Ishikawa (cell line): ENCODE measurements around the gene RXRG.

Experiments
- CEBPB ChIP-seq: IDR thresholded peaks from 2 replicates; pipeline ENCODE4 v1.6.1; 2012
- CREB1 ChIP-seq: IDR thresholded peaks from 2 replicates; pipeline ENCODE4 v1.6.1; 2012; ENCODE audit warnings: low read depth
- EGR1 ChIP-seq: IDR thresholded peaks from 2 replicates; pipeline ENCODE4 v1.6.1; 2012
- EP300 ChIP-seq: IDR thresholded peaks from 2 replicates; pipeline ENCODE4 v1.6.1; 2012; ENCODE audit warnings: borderline replicate concordance
- FOXM1 ChIP-seq: IDR thresholded peaks from 2 replicates; pipeline ENCODE4 v1.6.1; 2012; ENCODE audit warnings: low read depth, borderline replicate concordance
- NFIC ChIP-seq: IDR thresholded peaks from 2 replicates; pipeline ENCODE4 v1.6.1; 2012
- RAD21 ChIP-seq: IDR thresholded peaks from 2 replicates; pipeline ENCODE4 v1.6.1; 2012; ENCODE audit warnings: low read depth
- TAF1 ChIP-seq: IDR thresholded peaks from 2 replicates; pipeline ENCODE4 v1.6.1; 2012; ENCODE audit warnings: low read depth, mild to moderate bottlenecking
- TCF12 ChIP-seq: IDR thresholded peaks from 2 replicates; pipeline ENCODE4 v1.6.1; 2012; ENCODE audit warnings: low read depth
- TEAD4 ChIP-seq: IDR thresholded peaks from 2 replicates; pipeline ENCODE4 v1.6.1; 2012
- YY1 ChIP-seq: IDR thresholded peaks from 2 replicates; pipeline ENCODE4 v1.6.1; 2012; ENCODE audit warnings: low read depth
- ZBTB7A ChIP-seq: IDR thresholded peaks from 2 replicates; pipeline ENCODE4 v1.6.1; 2012; ENCODE audit warnings: low read depth
- TF ChIP-seq, protein P1 (sequence below): IDR thresholded peaks from 2 replicates; pipeline ENCODE4 v1.6.1; 2012
- TF ChIP-seq, protein P2 (sequence below): IDR thresholded peaks from 2 replicates; pipeline ENCODE4 v1.6.1; 2012; ENCODE audit warnings: low read depth, mild to moderate bottlenecking
- TF ChIP-seq, protein P3 (sequence below): IDR thresholded peaks from 2 replicates; pipeline ENCODE4 v1.6.1; 2012

RXRG gene

DNA sequence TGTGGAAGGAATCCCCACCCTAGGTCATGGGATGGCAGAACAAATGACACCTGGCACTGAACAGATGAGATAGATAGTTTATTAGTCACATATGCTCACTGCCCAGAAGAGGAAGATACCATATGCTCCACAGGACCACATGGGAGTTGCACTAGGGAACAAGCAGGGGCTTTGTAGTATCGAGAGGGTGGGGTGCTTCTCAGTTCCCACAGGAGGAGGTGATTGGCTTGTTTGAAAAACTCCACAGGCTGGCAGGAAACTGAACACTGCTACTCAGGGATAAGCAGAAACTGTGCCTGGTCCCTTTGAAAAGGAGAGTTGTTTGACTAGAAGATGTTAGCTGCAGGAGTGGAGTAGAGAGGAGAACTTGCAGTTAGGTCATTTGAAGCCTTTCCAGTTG is 31.9 kb upstream of the RXRG start:
- TF ChIP-seq RAD21 (no peak), TEAD4 (no peak), TAF1 (no peak), CREB1 (no peak), EGR1 (no peak), EP300 (no peak), YY1 (no peak), TCF12 (no peak), CEBPB (no peak), NFIC (no peak), ZBTB7A (no peak), FOXM1 (no peak)
- TF ChIP-seq, protein P1, sequence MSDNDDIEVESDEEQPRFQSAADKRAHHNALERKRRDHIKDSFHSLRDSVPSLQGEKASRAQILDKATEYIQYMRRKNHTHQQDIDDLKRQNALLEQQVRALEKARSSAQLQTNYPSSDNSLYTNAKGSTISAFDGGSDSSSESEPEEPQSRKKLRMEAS, result no peak
- TF ChIP-seq, protein P2, sequence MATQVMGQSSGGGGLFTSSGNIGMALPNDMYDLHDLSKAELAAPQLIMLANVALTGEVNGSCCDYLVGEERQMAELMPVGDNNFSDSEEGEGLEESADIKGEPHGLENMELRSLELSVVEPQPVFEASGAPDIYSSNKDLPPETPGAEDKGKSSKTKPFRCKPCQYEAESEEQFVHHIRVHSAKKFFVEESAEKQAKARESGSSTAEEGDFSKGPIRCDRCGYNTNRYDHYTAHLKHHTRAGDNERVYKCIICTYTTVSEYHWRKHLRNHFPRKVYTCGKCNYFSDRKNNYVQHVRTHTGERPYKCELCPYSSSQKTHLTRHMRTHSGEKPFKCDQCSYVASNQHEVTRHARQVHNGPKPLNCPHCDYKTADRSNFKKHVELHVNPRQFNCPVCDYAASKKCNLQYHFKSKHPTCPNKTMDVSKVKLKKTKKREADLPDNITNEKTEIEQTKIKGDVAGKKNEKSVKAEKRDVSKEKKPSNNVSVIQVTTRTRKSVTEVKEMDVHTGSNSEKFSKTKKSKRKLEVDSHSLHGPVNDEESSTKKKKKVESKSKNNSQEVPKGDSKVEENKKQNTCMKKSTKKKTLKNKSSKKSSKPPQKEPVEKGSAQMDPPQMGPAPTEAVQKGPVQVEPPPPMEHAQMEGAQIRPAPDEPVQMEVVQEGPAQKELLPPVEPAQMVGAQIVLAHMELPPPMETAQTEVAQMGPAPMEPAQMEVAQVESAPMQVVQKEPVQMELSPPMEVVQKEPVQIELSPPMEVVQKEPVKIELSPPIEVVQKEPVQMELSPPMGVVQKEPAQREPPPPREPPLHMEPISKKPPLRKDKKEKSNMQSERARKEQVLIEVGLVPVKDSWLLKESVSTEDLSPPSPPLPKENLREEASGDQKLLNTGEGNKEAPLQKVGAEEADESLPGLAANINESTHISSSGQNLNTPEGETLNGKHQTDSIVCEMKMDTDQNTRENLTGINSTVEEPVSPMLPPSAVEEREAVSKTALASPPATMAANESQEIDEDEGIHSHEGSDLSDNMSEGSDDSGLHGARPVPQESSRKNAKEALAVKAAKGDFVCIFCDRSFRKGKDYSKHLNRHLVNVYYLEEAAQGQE, result no peak
- TF ChIP-seq, protein P3, sequence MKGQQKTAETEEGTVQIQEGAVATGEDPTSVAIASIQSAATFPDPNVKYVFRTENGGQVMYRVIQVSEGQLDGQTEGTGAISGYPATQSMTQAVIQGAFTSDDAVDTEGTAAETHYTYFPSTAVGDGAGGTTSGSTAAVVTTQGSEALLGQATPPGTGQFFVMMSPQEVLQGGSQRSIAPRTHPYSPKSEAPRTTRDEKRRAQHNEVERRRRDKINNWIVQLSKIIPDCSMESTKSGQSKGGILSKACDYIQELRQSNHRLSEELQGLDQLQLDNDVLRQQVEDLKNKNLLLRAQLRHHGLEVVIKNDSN, result no peak

DNA sequence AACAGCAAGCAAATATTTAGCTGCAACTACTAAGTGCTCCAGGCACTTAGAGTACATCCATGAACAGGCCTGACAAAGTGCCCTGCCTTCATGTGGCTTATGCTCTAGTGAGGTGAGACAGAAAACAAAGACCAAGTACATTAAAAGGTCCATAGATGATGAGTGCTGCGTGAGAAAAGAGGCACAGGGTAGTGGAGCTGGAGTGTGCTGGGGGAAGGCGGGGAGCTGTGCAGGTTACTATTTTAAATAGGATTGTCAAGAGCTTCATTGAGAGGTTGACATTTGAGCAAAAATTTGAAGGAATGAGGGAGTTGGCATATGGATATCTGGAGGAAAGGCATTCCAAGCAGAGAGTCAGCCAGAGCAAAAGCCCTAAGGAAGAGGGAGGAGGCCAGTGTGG is 29.3 kb upstream of the RXRG start:
- TF ChIP-seq, protein P3, result no peak
- TF ChIP-seq TCF12, result no peak
- no peak for TF ChIP-seq NFIC
- TF ChIP-seq, protein P2, result no peak
- no peak for TF ChIP-seq EP300
- TF ChIP-seq ZBTB7A, result no peak
- no peak for TF ChIP-seq CEBPB
- no peak for TF ChIP-seq YY1
- no peak for TF ChIP-seq EGR1
- TF ChIP-seq TAF1, result no peak
- no peak for TF ChIP-seq TEAD4
- TF ChIP-seq FOXM1, result no peak
- no peak for TF ChIP-seq CREB1
- TF ChIP-seq RAD21, result no peak
- TF ChIP-seq, protein P1, result no peak

DNA sequence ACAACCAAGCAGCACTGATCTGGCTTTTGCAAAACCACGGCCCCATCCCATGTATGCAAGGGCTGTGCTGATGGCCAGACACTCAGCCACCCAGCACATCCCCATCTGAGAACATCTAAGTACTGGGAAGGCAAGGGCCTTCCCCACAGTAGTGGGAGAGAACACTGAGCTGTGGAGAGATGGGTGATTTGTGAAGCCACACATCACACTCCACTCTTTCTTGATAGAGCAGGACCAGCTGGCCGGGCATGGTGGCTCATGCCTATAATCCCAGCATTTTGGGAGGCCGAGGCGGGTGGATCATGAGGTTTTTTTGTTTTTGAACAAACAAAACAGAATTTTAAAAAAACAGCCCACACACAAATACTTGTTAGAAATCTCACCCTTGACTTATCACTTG is 28.2 kb upstream of the RXRG start:
- TF ChIP-seq YY1, result no peak
- TF ChIP-seq, protein P2, result no peak
- no peak for TF ChIP-seq CEBPB
- TF ChIP-seq, protein P3, result no peak
- no peak for TF ChIP-seq RAD21
- no peak for TF ChIP-seq EGR1
- TF ChIP-seq CREB1, result no peak
- TF ChIP-seq TCF12, result no peak
- TF ChIP-seq ZBTB7A, result no peak

DNA sequence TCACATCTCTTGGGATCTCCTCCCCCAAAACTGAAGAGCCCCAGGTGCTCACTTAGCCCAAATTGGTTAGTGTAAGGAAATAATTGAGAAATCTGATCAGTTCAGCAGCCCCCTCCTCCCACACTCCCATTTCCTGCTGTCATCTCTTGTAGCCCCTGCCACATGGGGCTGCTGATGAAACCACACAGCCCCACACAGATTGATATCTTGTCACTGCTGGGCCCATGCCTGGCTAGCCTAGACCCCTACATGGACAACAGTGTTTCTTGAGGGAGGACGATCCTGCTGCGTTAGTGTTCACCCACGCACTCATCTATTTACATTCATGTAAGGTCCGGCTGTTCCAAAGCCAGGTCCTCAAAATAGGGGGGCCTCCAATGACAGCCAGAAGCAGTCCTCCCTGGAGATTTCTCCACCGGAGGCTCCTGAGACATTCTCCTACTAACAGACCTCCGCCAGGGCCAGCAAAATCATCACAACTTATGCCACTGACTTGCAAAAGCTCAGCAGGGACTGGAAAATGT is 23.9 kb upstream of the RXRG start:
- TF ChIP-seq NFIC, result no peak
- TF ChIP-seq YY1, result no peak
- no peak for TF ChIP-seq CREB1
- TF ChIP-seq FOXM1, result no peak
- no peak for TF ChIP-seq RAD21
- TF ChIP-seq, protein P1, result no peak
- TF ChIP-seq, protein P2, result no peak
- no peak for TF ChIP-seq EP300
- no peak for TF ChIP-seq ZBTB7A
- TF ChIP-seq, protein P3, result no peak
- no peak for TF ChIP-seq EGR1
- TF ChIP-seq TAF1, result no peak
- TF ChIP-seq TEAD4, result no peak
- TF ChIP-seq TCF12, result no peak
- TF ChIP-seq CEBPB, result no peak
